Prostate gland (tissue), 2 donors: ENCODE measurements around the gene PLEKHA3. TPM values are rescaled to one million over a fixed set of nuclear protein-coding genes. Genes with fewer than 3 reads are reported as not detected.

Experiments used
- DNase-seq: peaks from one replicate; pipeline ENCODE4 v3.0.0-alpha.2; 2019; ENCODE audit warnings: low spot score
- H3K27ac ChIP-seq, 2 donors: fragments of 200-600 bp; sonication (generic); 2 replicates each; pipeline ENCODE4 v1.5.1; 2017 to 2019
- H3K27me3 ChIP-seq: fragments of 200-600 bp; sonication (generic); replicated peaks from 2 replicates; pipeline ENCODE4 v1.5.1; 2019; ENCODE audit not compliant: insufficient read depth
- H3K36me3 ChIP-seq, 2 donors: fragments of 200-600 bp; sonication (generic); 1 replicate in 1 of 2; 2 replicates in 1 of 2; pipeline versions ENCODE4 v1.5.1 to v1.8.1; 2017 to 2019
- H3K4me1 ChIP-seq: fragments of 200-600 bp; sonication (generic); replicated peaks from 2 replicates; pipeline ENCODE4 v1.5.1; 2019
- H3K4me3 ChIP-seq, 2 donors: fragments of 200-600 bp; sonication (generic); 2 replicates each; pipeline ENCODE4 v1.5.1; 2017 to 2019
- H3K9me3 ChIP-seq: fragments of 200-600 bp; sonication (generic); 2 replicates; pipeline ENCODE4 v1.5.1; 2017
- CTCF ChIP-seq, 4 experiments: fragments of 200-600 bp in 2 of 4; fragments of 450-650 bp in 2 of 4; sonication (generic) in 2 of 4; IDR thresholded peaks; 1 replicate in 3 of 4; 2 replicates in 1 of 4; pipeline ENCODE4 v1.5.1; 2016 to 2019; ENCODE audit warnings: antibody characterized with exemption in 4 of 4, mild to moderate bottlenecking in 2 of 4, moderate library complexity in 2 of 4
- POLR2A ChIP-seq: fragments of 450-650 bp; IDR thresholded peaks from one replicate; pipeline ENCODE4 v1.6.1; 2016; ENCODE audit warnings: antibody characterized with exemption, mild to moderate bottlenecking
- POLR2AphosphoS5 ChIP-seq: sonication (generic); formaldehyde crosslinking; IDR thresholded peaks from one replicate; pipeline ENCODE4 v1.6.1; 2017; ENCODE audit warnings: antibody characterized with exemption
- WGBS: methylation state at CpG from one replicate; pipeline ENCODE4 v1.1.5; 2018; 5-methylcytosine and 5-hydroxymethylcytosine counted together
- intact Hi-C: fragments of 100-400 bp; cut with DNase I; formaldehyde crosslinking; loops from one replicate; pipeline ENCODE4 v1.14.2; 2022
- total RNA-seq, 2 donors: library from RNA; depleted of rRNA; stranded (reverse); fragments of >200 nt; gene quantifications; one replicate each; pipeline ENCODE4 v1.1.0, GENCODE V29; 2016

Gene PLEKHA3
- total RNA-seq, 2 donors from 2014 or later, result 8.2 to 15.7 TPM

GRCh38 chr2:178499640-178500039 is 19.4 kb downstream of the PLEKHA3 start:
- TF ChIP-seq POLR2A (no peak), CTCF (IDR thresholded peaks at IDR 0.05) (no peak), POLR2AphosphoS5 (no peak)
- H3K4me3 ChIP-seq, result no peak overlapping the region
- H3K4me1 ChIP-seq, result no peaks in the 10 kb centered on the region
- no peak overlapping the region for H3K27ac ChIP-seq
- DNase-seq, result no peak
- intact Hi-C loops, result no loop called here
- peaks cover 0 to 9% of the 10 kb centered on the region in 2 donors for H3K36me3 ChIP-seq
- H3K27me3 ChIP-seq, result no peaks in the 10 kb centered on the region
- no peaks in the 10 kb centered on the region for H3K9me3 ChIP-seq
- 99% methylated on average over 3 of the region's 3 CpGs for WGBS

GRCh38 chr2:178502751-178503150 is 22.5 kb downstream of the PLEKHA3 start:
- no peak for TF ChIP-seq POLR2AphosphoS5
- TF ChIP-seq CTCF (IDR thresholded peaks at IDR 0.05), result no peak
- TF ChIP-seq POLR2A, result no peak
- no peaks in the 10 kb centered on the region for H3K9me3 ChIP-seq
- over 99% methylated on average over 4 of the region's 4 CpGs for WGBS
- H3K36me3 ChIP-seq, result peaks cover 0 to 9% of the 10 kb centered on the region in 2 donors
- intact Hi-C loops, result no loop called here
- H3K27me3 ChIP-seq, result no peaks in the 10 kb centered on the region
- H3K4me1 ChIP-seq, result no peaks in the 10 kb centered on the region
- no peak overlapping the region for H3K27ac ChIP-seq
- DNase-seq, result no peak
- no peak overlapping the region for H3K4me3 ChIP-seq

GRCh38 chr2:178506101-178506500 is 25.8 kb downstream of the PLEKHA3 start:
- Histone ChIP-seq H3K27me3 (no peaks in the 10 kb centered on the region), H3K27ac (no peak overlapping the region), H3K9me3 (no peaks in the 10 kb centered on the region), H3K4me1 (no peaks in the 10 kb centered on the region), H3K4me3 (no peak overlapping the region), H3K36me3 (peaks cover 0 to 2% of the 10 kb centered on the region in 2 donors)
- TF ChIP-seq POLR2A, result no peak
- TF ChIP-seq POLR2AphosphoS5, result no peak
- TF ChIP-seq CTCF (IDR thresholded peaks at IDR 0.05), result no peak
- 94% methylated on average over 1 of the region's 1 CpG for WGBS
- no peak for DNase-seq
- intact Hi-C loops, result no loop called here

GRCh38 chr2:178506524-178506923 is 26.3 kb downstream of the PLEKHA3 start:
- TF ChIP-seq POLR2AphosphoS5 (no peak), POLR2A (no peak), CTCF (IDR thresholded peaks at IDR 0.05) (no peak)
- no peak for DNase-seq
- H3K9me3 ChIP-seq, result no peaks in the 10 kb centered on the region
- no peak overlapping the region for H3K27ac ChIP-seq
- no peaks in the 10 kb centered on the region for H3K4me1 ChIP-seq
- WGBS, result 100% methylated on average over 2 of the region's 2 CpGs
- no peaks in the 10 kb centered on the region for H3K36me3 ChIP-seq
- H3K27me3 ChIP-seq, result no peaks in the 10 kb centered on the region
- no peak overlapping the region for H3K4me3 ChIP-seq
- intact Hi-C loops, result no loop called here

- H3K4me1 ChIP-seq, result no peaks in the 10 kb centered on the region
- H3K4me3 ChIP-seq, result no peak overlapping the region
- no peaks in the 10 kb centered on the region for H3K36me3 ChIP-seq
- no peaks in the 10 kb centered on the region for H3K27me3 ChIP-seq
- no peak overlapping the region for H3K27ac ChIP-seq
- intact Hi-C loops, result no loop called here
- TF ChIP-seq POLR2AphosphoS5, result no peak
- no peak for TF ChIP-seq POLR2A
- TF ChIP-seq CTCF (IDR thresholded peaks at IDR 0.05), result no peak
- 65% methylated on average over 1 of the region's 1 CpG for WGBS
- H3K9me3 ChIP-seq, result no peaks in the 10 kb centered on the region
- DNase-seq, result no peak
Observed at GRCh38 chr2:178506949-178507348, 26.7 kb downstream of the PLEKHA3 start.
